Sigmoid colon (tissue), 4 donors: ENCODE measurements around the gene S100A1.

Experiments used
- CTCF ChIP-seq, 4 experiments: fragments of 450-650 bp in 3 of 4; fragments of 200-600 bp in 1 of 4; IDR thresholded peaks; one replicate each; pipeline ENCODE4 v1.5.1; 2016 to 2019; ENCODE audit warnings: antibody characterized with exemption in 4 of 4, mild to moderate bottlenecking in 3 of 4, moderate library complexity in 2 of 4
- EP300 ChIP-seq, 4 donors: sonication (generic); formaldehyde crosslinking; IDR thresholded peaks; one replicate each; pipeline ENCODE4 v1.6.1; 2017; ENCODE audit warnings: antibody characterized with exemption in 4 of 4
- POLR2A ChIP-seq, 2 donors: fragments of 450-650 bp; IDR thresholded peaks; one replicate each; pipeline ENCODE4 v1.6.1; 2016; ENCODE audit warnings: antibody characterized with exemption in 2 of 2, mild to moderate bottlenecking in 2 of 2, moderate library complexity in 2 of 2

GRCh38 chr1:153598309-153599172, 29.7 kb upstream of the S100A1 start:
- no peak for TF ChIP-seq CTCF (IDR thresholded peaks at IDR 0.05)
- TF ChIP-seq EP300 (IDR thresholded peaks at IDR 0.05): no peak
- TF ChIP-seq POLR2A (IDR thresholded peaks at IDR 0.05): no peak
